ENCODE measurements around the gene ALDH3B2.
"Not testable (repeated sequence)": the region's sequence is repeated elsewhere in the genome, so short reads cannot be mapped to it uniquely, and the experiment has no call there.

The ALDH3B2 gene

DNA sequence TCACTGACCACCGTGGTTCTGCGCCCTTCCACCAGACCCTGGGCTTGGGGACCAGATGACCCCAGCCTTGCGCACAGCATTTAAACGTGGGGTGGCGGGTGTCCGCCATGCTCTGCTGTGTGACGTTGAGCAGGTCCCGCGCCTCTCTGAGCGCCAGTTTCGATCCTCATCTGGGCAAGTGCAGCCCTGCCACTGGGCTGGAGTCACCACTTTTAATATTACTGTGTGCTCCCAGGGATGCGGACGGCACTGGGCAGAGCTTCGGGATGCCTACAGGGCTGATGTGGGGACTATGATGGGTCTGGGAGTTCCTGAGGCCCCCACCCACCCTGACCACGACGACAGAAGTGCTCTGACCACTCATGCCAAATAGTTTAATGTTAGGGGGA lies 43.5 kb downstream of the ALDH3B2 start:
- Histone ChIP-seq H3K27me3 (ENCODE audit: control insufficient read depth in 1 of 2, insufficient read depth in 2 of 2, low read length in 2 of 2) (no peaks in the 10 kb centered on the region), H3K9ac (ENCODE audit: low read length) (peak overlapping the region; percentile 61), H3K4me3 (ENCODE audit: low read depth in 1 of 2, low read length in 2 of 2) (peak overlapping the region; percentile 70 to 86), H3K9me3 (ENCODE audit: low read length) (no peaks in the 10 kb centered on the region), H3K27ac (ENCODE audit: low read depth, low read length) (peak overlapping the region; percentile 83), H3K4me1 (ENCODE audit: insufficient read depth, low read length) (peaks cover 13% of the 10 kb centered on the region), H3K36me3 (ENCODE audit: insufficient read depth, low read length) (no peaks in the 10 kb centered on the region)

DNA sequence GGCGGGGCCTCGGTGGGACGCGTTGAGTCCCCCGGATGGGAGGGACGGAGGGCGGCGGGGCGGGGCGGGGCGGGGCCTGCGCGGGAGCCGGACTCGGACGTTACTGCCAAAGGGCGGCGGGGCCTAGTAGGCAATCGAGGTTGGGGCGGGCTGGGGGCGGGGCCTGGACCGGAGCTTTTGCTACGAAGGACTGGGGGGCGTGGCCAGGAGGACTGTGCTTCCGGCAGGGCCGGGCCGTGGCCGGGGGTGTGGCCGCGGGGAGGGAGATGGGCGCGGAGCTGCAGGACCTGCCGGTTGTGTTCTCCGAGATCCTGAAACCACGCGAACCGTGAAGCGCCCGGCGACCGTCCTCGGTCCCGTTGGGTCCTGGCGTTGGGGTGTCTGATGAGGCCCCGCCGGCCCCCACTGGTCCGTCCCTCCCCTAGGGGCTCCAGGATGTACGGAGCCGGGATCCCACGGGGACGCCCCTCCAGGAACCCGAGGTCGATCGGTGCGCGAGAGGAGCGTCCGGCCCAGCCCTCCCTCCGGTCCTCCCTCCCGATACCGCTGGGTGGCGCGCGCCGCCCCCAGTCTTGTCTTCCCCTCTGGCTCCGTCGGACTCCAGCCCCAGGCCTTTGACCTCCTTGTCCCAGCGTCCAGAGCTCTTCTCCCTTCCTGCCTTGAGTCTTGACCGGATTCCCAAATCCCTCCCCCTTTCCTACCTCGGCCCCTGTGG lies 44.0 kb downstream of the ALDH3B2 start:
- peak overlapping the region; percentile 70 to 86 for H3K4me3 ChIP-seq (ENCODE audit: low read depth in 1 of 2, low read length in 2 of 2)
- H3K27ac ChIP-seq (ENCODE audit: low read depth, low read length) = peak overlapping the region; percentile 83
- H3K9ac ChIP-seq (ENCODE audit: low read length) = peak overlapping the region; percentile 61
- no peaks in the 10 kb centered on the region for H3K9me3 ChIP-seq (ENCODE audit: low read length)
- no peaks in the 10 kb centered on the region for H3K27me3 ChIP-seq (ENCODE audit: control insufficient read depth in 1 of 2, insufficient read depth in 2 of 2, low read length in 2 of 2)
- no peaks in the 10 kb centered on the region for H3K36me3 ChIP-seq (ENCODE audit: insufficient read depth, low read length)
- peaks cover 13% of the 10 kb centered on the region for H3K4me1 ChIP-seq (ENCODE audit: insufficient read depth, low read length)

DNA sequence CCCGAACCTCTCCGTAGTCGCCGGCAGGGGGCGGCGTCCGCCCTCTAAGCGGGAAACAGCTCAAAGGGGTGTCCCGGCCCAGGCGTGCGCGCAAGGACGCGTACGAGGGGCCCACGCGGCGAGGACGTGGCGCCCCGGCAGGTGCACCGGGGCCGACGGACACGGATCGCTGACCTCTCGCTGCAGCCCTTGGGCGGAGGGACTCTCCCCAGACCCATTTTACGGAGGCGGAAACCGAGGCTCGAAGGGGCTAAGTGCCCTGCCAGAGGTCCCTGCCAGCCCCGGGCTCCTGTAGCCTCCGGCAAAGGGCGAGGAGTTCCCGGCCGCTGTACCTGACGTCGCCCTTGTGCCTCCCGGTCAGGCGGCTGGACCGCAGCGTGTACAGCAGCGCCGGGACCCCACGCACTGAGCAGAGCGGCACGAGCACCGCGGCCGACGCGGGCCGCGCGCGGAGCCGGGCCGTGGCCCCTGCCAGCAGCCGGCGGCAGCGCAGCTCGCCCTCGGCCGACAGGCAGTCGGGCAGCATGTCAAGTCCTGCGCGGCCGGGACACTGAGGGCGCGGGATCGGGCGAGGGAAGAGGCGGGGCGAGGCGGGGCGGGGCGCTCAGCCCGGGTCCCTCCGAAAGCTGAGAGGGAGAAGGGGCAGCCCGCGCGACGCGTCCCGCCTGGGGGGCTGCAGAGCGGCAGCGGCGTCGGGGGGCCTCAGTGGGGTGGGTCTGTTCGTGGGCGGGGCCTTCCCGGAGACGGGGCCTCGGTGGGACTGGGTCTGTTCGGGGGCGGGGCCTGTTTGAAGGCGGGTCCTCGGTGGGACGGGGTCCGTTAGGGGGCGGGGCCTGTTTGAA lies 44.8 kb downstream of the ALDH3B2 start, which contains the start of gene NUDT8:
Gene NUDT8, minus strand, starts transcription at position 552 of the 842 bp plus-strand sequence. Its CDS starts 26 bp downstream, at position 526.
- no peaks in the 10 kb centered on the region for H3K9me3 ChIP-seq (ENCODE audit: low read length)
- H3K4me3 ChIP-seq (ENCODE audit: low read depth in 1 of 2, low read length in 2 of 2) = peak within 1 kb of the TSS; percentile 70 to 86
- H3K27me3 ChIP-seq (ENCODE audit: control insufficient read depth in 1 of 2, insufficient read depth in 2 of 2, low read length in 2 of 2) = no peaks in the 10 kb centered on the region
- H3K9ac ChIP-seq (ENCODE audit: low read length) = peak within 1 kb of the TSS; percentile 61
- H3K36me3 ChIP-seq (ENCODE audit: insufficient read depth, low read length) = no peaks in the 10 kb centered on the region
- H3K4me1 ChIP-seq (ENCODE audit: insufficient read depth, low read length) = peaks cover 13% of the 10 kb centered on the region
- peak within 1 kb of the TSS; percentile 83 for H3K27ac ChIP-seq (ENCODE audit: low read depth, low read length)

DNA sequence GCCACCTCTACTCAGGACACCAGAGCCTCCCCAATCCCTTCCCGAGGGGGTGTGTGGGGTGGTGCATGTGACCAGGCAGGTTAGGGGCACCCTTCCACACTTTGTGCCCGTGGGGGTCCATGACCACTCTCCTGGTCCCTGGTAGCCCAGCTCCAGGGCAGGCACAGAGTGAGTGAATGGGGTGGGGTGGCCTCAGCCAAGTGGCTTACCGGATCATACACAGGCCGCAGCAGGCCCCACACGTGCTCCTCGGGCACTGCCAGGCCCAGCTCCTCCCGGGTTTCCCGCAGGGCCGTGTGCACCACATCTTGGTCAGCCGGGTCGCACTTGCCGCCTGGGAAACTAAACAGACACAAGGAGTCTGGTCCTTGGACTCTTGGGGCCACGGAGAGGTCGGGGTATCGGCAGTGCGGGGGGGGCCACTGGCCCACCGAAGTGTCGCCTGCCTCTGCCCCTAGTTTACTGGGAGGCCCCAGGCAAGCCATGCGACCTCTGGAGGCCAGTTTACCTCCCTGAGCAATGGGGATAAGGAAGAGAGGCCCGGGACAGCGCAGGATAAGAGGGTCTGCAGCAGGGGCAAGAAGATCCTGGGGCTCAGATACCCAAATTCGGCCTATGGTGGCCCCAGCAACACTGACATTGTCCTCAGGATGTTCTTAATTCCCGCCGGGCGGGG lies 45.6 kb downstream of the ALDH3B2 start:
- Histone ChIP-seq H3K4me1 (ENCODE audit: insufficient read depth, low read length) (peaks cover 13% of the 10 kb centered on the region), H3K9ac (ENCODE audit: low read length) (no peak overlapping the region), H3K9me3 (ENCODE audit: low read length) (no peaks in the 10 kb centered on the region), H3K27me3 (ENCODE audit: control insufficient read depth in 1 of 2, insufficient read depth in 2 of 2, low read length in 2 of 2) (no peaks in the 10 kb centered on the region), H3K36me3 (ENCODE audit: insufficient read depth, low read length) (no peaks in the 10 kb centered on the region), H3K4me3 (ENCODE audit: low read depth in 1 of 2, low read length in 2 of 2) (peak overlapping the region in 1 of 2 donors; percentile 47), H3K27ac (ENCODE audit: low read depth, low read length) (no peak overlapping the region)

DNA sequence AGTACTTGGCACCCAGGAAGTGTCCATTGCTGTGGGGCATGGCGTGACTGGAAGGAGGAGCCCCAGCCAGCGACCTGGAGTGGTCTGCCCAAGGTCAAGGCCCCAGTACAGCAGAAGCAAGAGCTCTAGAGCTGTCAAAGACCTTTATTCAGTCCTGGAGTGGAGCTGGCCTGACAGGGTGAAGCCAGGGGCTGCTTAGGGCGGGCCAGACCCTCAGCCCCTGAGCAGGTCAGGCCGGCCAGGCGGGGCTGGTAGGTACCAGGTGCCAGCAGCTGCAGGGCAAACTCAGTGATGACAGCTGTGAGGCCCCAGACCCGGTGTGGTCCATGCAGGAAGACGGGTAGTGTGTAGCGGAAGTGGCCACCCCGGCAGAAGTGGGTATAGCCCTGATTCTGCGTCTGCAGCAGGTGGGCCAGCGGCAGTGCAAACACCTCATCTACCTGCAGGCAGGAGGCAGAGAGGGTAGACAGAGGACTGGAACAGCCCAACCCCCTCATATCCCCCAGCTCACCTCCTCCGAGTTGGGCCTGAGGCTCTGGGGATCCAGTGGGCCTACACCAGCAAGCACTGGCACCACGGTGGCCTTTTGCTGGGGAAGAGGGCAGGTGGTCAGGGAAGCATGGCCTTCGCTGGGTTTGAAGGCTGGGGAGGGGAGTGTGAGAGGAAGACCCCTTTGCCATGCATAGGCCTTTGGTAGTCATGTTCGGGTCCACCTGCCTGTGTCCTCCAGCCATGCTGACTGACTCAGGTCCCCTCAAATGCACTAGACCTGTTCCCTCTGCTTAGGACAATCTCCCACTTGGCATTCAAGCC lies 46.4 kb downstream of the ALDH3B2 start:
- Histone ChIP-seq H3K4me3 (ENCODE audit: low read depth in 1 of 2, low read length in 2 of 2) (no peak overlapping the region), H3K36me3 (ENCODE audit: insufficient read depth, low read length) (no peaks in the 10 kb centered on the region), H3K27ac (ENCODE audit: low read depth, low read length) (no peak overlapping the region), H3K9ac (ENCODE audit: low read length) (no peak overlapping the region), H3K27me3 (ENCODE audit: control insufficient read depth in 1 of 2, insufficient read depth in 2 of 2, low read length in 2 of 2) (no peaks in the 10 kb centered on the region), H3K9me3 (ENCODE audit: low read length) (no peaks in the 10 kb centered on the region), H3K4me1 (ENCODE audit: insufficient read depth, low read length) (peaks cover 13% of the 10 kb centered on the region)

DNA sequence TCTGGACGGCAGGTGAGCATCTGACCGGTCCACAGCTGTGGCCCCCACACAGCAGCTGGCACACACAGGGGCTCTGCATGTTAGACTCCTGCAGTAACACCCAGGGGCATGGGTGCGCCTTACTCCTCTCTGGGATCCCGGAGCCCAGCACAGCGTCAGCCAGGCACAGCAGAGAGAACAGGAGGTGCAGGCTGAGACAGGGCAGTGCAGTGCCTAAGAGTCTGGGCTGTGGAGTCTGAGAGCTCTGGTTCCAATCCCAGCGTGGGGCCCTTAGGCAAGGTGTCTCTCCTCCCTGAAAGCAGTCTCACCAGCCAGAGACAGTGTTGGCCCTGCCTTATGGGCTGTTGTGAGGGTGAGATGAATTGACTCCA lies 47.0 kb downstream of the ALDH3B2 start:
- Histone ChIP-seq H3K27me3 (ENCODE audit: control insufficient read depth in 1 of 2, insufficient read depth in 2 of 2, low read length in 2 of 2) (no peaks in the 10 kb centered on the region), H3K9me3 (ENCODE audit: low read length) (no peaks in the 10 kb centered on the region), H3K27ac (ENCODE audit: low read depth, low read length) (no peak overlapping the region), H3K4me3 (ENCODE audit: low read depth in 1 of 2, low read length in 2 of 2) (no peak overlapping the region), H3K4me1 (ENCODE audit: insufficient read depth, low read length) (peaks cover 13% of the 10 kb centered on the region), H3K9ac (ENCODE audit: low read length) (no peak overlapping the region), H3K36me3 (ENCODE audit: insufficient read depth, low read length) (no peaks in the 10 kb centered on the region)

DNA sequence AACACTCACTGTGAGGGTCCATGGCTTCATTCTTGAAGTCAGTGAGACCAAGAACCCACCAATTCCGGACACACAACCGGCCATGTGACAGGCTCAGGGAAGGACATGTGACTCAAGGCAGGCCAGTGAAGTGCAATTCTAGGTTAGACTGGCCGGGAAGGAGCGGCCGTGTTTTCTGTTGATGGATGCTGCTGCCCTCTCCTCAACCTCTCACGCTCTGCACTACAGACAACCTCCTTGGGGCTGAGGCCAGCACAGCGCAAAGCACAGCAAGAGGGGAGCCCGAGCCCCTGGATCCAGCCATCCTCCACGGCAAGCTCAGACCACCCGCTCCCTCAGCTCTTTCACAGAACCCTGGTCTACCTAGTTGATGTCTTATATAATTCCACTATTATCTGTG lies 47.5 kb downstream of the ALDH3B2 start:
- Histone ChIP-seq H3K4me3 (ENCODE audit: low read depth in 1 of 2, low read length in 2 of 2) (no peak overlapping the region), H3K27me3 (ENCODE audit: control insufficient read depth in 1 of 2, insufficient read depth in 2 of 2, low read length in 2 of 2) (no peaks in the 10 kb centered on the region), H3K9me3 (ENCODE audit: low read length) (no peaks in the 10 kb centered on the region), H3K4me1 (ENCODE audit: insufficient read depth, low read length) (peaks cover 13% of the 10 kb centered on the region), H3K27ac (ENCODE audit: low read depth, low read length) (no peak overlapping the region), H3K36me3 (ENCODE audit: insufficient read depth, low read length) (no peaks in the 10 kb centered on the region), H3K9ac (ENCODE audit: low read length) (no peak overlapping the region)

DNA sequence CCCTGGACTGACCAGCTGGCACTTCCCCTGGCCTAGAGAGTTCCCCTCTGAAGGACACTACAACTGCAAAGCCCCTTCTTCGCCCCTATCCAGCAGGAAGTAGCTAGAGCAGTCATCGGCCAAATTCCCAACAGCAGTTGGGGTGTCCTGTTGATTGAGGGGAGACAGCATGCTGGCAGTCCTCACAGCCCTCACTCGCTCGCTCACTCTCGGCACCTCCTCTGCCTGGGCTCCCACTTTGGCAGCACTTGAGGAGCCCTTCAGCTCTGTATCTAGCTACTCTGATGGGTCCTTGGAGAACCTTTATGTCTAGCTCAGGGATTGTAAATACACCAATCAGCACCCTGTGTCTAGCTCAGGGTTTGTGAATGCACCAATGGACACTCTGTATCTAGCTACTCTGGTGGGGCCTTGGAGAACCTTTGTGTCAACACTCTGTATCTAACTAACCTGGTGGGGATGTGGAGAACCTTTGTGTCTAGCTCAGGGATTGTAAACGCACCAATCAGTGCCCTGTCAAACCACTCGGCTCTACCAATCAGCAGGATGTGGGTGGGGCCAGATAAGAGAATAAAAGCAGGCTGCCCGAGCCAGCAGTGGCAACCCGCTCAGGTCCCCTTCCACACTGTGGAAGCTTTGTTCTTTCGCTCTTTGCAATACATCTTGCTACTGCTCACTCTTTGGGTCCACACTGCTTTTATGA lies 48.1 kb downstream of the ALDH3B2 start:
- not testable (repeated sequence) for H3K27ac ChIP-seq (ENCODE audit: low read depth, low read length); H3K27me3 ChIP-seq (ENCODE audit: control insufficient read depth in 1 of 2, insufficient read depth in 2 of 2, low read length in 2 of 2); H3K4me3 ChIP-seq (ENCODE audit: low read depth in 1 of 2, low read length in 2 of 2); H3K9ac ChIP-seq (ENCODE audit: low read length); H3K9me3 ChIP-seq (ENCODE audit: low read length); H3K36me3 ChIP-seq (ENCODE audit: insufficient read depth, low read length)
- peaks cover 13% of the 10 kb centered on the region for H3K4me1 ChIP-seq (ENCODE audit: insufficient read depth, low read length)

DNA sequence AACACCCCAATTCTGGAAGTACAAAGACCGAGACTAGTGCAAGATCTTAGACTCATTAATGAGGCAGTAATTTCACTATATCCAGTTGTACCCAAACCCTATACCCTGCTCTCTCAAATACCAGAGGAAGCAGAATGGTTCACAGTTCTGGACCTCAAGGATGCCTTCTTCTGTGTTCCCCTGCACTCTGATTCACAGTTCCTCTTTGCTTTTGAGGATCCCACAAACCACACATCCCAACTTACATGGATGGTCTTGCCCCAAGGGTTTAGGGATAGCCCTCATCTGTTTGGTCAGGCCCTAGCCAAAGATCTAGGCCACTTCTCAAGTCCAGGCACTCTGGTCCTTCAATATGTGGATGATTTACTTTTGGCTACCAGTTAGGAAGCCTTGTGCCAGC lies 50.6 kb downstream of the ALDH3B2 start:
- H3K4me1 ChIP-seq (ENCODE audit: insufficient read depth, low read length) = not testable (repeated sequence)

DNA sequence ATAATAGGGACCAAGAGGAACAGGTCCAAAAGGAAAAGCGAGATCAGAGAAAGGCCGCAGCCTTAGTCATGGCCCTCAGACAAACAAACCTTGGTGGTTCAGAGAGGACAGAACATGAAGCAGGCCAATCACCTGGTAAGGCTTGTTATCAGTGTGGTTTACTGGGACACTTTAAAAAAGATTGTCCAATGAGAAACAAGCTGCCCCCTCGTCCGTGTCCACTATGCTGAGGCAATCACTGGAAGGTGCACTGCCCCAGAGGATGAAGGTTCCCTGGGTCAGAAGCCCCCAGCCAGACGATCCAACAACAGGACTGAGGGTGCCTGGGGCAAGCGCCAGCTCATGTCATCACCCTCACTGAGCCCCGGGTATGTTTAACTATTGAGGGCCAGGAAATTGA lies 51.5 kb downstream of the ALDH3B2 start:
- H3K4me3 ChIP-seq (ENCODE audit: low read depth in 1 of 2, low read length in 2 of 2); H3K9ac ChIP-seq (ENCODE audit: low read length); H3K27me3 ChIP-seq (ENCODE audit: control insufficient read depth in 1 of 2, insufficient read depth in 2 of 2, low read length in 2 of 2); H3K9me3 ChIP-seq (ENCODE audit: low read length); H3K4me1 ChIP-seq (ENCODE audit: insufficient read depth, low read length); H3K36me3 ChIP-seq (ENCODE audit: insufficient read depth, low read length); H3K27ac ChIP-seq (ENCODE audit: low read depth, low read length): not testable (repeated sequence)

More for the DNA sequence above, 50.6 kb downstream of the ALDH3B2 start:
- H3K27me3 ChIP-seq (ENCODE audit: control insufficient read depth in 1 of 2, insufficient read depth in 2 of 2, low read length in 2 of 2); H3K27ac ChIP-seq (ENCODE audit: low read depth, low read length); H3K9me3 ChIP-seq (ENCODE audit: low read length); H3K9ac ChIP-seq (ENCODE audit: low read length); H3K36me3 ChIP-seq (ENCODE audit: insufficient read depth, low read length); H3K4me3 ChIP-seq (ENCODE audit: low read depth in 1 of 2, low read length in 2 of 2): not testable (repeated sequence)

Data from muscle layer of colon (tissue), 2 donors.